Measurements from ENCODE around the gene APCDD1.

APCDD1 gene

DNA sequence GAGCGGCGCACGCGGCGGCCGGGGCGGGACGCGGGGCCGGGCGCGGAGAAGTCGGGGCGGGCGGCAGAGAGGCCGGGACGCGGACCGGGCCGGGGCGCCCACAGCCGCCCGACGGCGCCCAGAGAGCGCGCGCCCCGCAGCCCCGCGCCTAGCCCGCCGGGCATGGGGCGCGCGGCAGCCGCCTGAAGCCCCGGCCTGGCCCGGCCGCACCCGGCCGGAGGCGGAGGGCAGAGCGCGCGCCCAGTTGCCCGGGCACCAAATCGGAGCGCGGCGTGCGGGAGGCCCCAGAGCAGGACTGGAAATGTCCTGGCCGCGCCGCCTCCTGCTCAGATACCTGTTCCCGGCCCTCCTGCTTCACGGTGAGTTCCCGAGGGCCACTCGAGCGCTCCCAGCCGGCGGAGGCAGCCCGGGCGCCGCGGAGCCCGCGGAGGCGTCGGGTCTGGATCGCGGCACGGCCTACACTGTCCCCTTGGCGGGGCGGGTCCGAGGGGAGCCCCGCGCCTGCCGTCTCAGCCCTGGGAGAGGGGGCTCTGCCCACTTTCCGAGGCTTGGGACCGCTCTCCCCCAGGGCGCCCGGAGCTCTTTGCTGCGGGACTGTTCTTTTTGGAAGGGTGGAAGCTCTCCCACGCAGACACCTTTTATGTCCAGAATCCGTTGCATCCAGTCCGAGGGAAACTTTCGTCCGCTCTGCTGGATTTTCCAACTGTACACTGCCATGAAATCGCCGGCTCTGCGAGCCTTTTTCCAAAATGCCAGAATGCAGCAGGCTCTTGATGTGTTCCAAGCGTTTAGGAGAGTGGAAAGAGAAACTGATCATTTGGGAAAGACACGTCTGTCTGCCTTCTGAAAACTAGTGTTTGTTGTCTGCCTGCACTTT is 484 bp downstream of the APCDD1 start:
- Histone ChIP-seq H3K4me1 (ENCODE audit: control insufficient read depth, low read depth, low read length) (peaks cover 14% of the 10 kb centered on the region), H3K9me3 (ENCODE audit: control insufficient read depth, low read depth, low read length) (no peaks in the 10 kb centered on the region), H3K27me3 (ENCODE audit: control insufficient read depth, insufficient read depth, low read length) (peaks cover 45% of the 10 kb centered on the region), H3K9ac (ENCODE audit: low read length) (peak overlapping the region; percentile 38), H3K36me3 (ENCODE audit: control insufficient read depth, low read depth, low read length) (no peaks in the 10 kb centered on the region), H3K27ac (ENCODE audit: low read length) (no peak overlapping the region), H3K4me3 (ENCODE audit: low read length) (peak overlapping the region; percentile 60)

DNA sequence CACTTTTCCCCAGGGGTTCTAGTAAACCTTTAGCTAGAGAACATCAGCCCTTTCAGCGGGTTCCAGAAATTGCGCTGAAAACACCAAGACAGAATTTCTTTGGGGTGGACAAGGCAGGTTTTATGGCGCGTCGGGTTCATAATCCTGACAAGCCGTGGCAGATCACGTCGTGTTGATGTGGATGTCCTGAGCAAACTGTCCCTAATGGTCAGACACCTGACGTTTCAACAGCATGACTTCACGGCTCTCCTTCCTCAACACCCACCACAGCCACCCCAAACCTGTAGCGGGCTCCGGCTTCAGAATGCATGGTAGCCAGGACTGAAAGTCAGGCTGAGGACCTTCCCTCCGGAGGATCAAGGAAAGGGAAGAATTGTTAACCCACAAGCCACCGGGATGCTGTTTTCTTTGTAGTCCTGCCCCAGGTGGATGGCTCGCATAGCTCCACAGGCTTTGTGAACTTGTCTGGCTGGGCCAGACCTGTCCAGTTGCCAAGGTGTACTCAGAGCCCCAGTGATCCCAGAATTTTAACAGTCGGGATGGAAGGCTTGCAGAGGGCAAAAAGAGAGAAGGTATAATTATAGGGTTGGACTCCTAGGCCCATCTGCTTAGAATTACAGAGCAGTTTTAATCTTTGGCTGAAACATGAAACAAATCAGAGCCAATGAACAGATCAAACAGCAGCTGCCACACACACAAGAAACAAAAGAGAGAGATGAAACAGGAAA is 1.5 kb downstream of the APCDD1 start:
- Histone ChIP-seq H3K9ac (ENCODE audit: low read length) (peak overlapping the region; percentile 8), H3K4me3 (ENCODE audit: low read length) (peak overlapping the region; percentile 60), H3K27ac (ENCODE audit: low read length) (no peak overlapping the region), H3K27me3 (ENCODE audit: control insufficient read depth, insufficient read depth, low read length) (peaks cover 45% of the 10 kb centered on the region), H3K9me3 (ENCODE audit: control insufficient read depth, low read depth, low read length) (no peaks in the 10 kb centered on the region), H3K4me1 (ENCODE audit: control insufficient read depth, low read depth, low read length) (peaks cover 14% of the 10 kb centered on the region), H3K36me3 (ENCODE audit: control insufficient read depth, low read depth, low read length) (no peaks in the 10 kb centered on the region)

DNA sequence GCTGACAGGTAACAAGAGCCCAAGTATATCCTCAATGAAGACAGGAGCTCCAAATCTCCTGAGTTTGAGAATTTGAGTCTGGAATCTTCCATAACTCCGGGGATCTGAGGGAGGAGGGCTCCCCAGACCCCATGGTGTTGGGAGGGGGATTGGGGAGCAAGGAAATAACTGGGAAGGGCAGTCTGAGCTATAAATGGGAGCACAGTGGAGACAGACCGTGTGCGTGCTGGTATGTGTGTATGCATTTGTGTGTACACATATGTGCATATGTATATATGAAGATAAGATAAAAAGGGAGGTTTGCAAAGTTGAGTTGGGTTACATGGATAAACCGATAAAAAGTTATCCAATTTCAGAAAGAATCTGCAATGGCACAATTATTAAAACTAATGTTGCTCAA is 2.3 kb downstream of the APCDD1 start:
- H3K27ac ChIP-seq (ENCODE audit: low read length) = no peak overlapping the region
- H3K4me1 ChIP-seq (ENCODE audit: control insufficient read depth, low read depth, low read length) = peaks cover 14% of the 10 kb centered on the region
- H3K9ac ChIP-seq (ENCODE audit: low read length) = no peak overlapping the region
- H3K27me3 ChIP-seq (ENCODE audit: control insufficient read depth, insufficient read depth, low read length) = peaks cover 45% of the 10 kb centered on the region
- no peak overlapping the region for H3K4me3 ChIP-seq (ENCODE audit: low read length)
- no peaks in the 10 kb centered on the region for H3K9me3 ChIP-seq (ENCODE audit: control insufficient read depth, low read depth, low read length)
- H3K36me3 ChIP-seq (ENCODE audit: control insufficient read depth, low read depth, low read length) = no peaks in the 10 kb centered on the region

DNA sequence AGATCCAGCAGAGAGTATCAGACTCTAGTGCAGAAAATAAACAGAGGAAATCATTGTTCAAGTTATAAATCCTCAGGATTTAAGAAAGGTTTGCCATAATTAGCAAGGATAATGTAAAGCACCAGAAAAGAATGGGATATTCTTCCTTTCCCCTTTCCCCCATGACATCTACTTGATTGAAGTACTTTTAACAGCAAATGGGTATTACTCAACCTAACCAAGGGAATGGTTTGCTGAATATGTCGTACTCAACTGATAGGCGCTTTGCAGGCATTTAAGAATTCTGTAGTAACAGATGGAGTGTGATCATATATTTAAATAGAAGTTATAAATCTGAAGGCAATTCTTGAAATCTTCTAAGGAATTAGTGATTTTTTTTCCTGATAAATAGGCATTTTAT is 2.7 kb downstream of the APCDD1 start:
- Histone ChIP-seq H3K27ac (ENCODE audit: low read length) (no peak overlapping the region), H3K9ac (ENCODE audit: low read length) (no peak overlapping the region), H3K9me3 (ENCODE audit: control insufficient read depth, low read depth, low read length) (no peaks in the 10 kb centered on the region), H3K27me3 (ENCODE audit: control insufficient read depth, insufficient read depth, low read length) (peaks cover 43% of the 10 kb centered on the region), H3K36me3 (ENCODE audit: control insufficient read depth, low read depth, low read length) (no peaks in the 10 kb centered on the region), H3K4me3 (ENCODE audit: low read length) (no peak overlapping the region), H3K4me1 (ENCODE audit: control insufficient read depth, low read depth, low read length) (peaks cover 14% of the 10 kb centered on the region)

DNA sequence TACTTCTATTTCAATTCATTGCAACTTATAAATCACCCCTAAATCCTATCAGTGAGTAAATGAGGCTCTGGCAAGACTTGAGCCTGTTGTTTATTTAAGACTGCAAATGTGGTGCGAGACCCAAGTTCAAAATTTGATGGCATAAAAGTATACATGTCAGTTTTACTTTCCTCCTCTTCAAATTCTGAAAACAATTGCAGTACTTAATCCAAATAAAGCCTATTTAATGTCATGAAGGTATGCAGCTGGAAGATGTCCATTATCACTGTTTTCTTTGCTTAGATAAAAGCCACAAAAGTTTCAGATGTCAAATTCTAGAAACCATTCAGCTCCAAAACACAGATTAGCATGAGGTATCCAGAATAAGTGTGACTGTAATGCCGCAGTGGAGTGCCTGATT is 3.3 kb downstream of the APCDD1 start:
- Histone ChIP-seq H3K9me3 (ENCODE audit: control insufficient read depth, low read depth, low read length) (no peaks in the 10 kb centered on the region), H3K27me3 (ENCODE audit: control insufficient read depth, insufficient read depth, low read length) (peaks cover 37% of the 10 kb centered on the region), H3K4me1 (ENCODE audit: control insufficient read depth, low read depth, low read length) (peaks cover 14% of the 10 kb centered on the region), H3K36me3 (ENCODE audit: control insufficient read depth, low read depth, low read length) (no peaks in the 10 kb centered on the region), H3K9ac (ENCODE audit: low read length) (no peak overlapping the region), H3K4me3 (ENCODE audit: low read length) (no peak overlapping the region), H3K27ac (ENCODE audit: low read length) (no peak overlapping the region)

DNA sequence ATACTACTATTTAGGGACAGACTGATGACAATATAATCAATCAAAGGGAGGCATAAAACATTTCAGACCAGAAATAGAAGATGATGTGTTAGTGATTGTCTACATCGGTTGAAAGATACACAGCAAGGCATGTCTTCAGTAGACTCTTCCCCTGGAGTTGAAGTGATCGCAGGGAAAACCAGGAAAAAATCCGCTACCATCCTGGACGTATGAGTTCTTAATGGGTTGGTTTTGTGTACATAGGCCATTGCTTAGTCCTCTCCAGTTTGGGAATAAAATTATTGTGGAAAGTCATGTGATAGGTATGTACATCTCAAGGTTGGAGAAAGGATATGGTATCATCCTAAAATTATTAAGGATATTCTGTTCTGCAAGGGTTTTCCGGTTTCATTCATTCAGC is 4.3 kb downstream of the APCDD1 start:
- Histone ChIP-seq H3K36me3 (ENCODE audit: control insufficient read depth, low read depth, low read length) (no peaks in the 10 kb centered on the region), H3K4me1 (ENCODE audit: control insufficient read depth, low read depth, low read length) (peaks cover 10% of the 10 kb centered on the region), H3K27me3 (ENCODE audit: control insufficient read depth, insufficient read depth, low read length) (peaks cover 28% of the 10 kb centered on the region), H3K27ac (ENCODE audit: low read length) (no peak overlapping the region), H3K9ac (ENCODE audit: low read length) (no peak overlapping the region), H3K9me3 (ENCODE audit: control insufficient read depth, low read depth, low read length) (no peaks in the 10 kb centered on the region), H3K4me3 (ENCODE audit: low read length) (no peak overlapping the region)

DNA sequence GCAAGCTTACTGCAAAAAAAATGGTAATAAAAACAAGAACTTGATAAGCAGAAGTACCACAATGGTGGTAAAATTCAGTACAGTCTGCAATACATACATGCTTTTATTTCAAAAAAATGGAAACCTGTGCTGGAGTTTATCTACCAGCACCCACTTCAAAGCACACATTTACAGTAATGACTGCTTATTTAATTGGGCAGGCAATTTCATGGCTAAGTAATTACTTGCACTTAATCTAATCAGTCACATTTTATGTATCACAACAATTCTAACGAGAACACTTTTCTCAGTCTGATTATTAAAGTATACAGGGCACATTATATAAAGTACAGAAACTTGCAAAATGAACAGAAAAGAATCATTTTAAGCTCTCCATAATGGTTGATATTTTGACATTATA is 5.2 kb downstream of the APCDD1 start:
- H3K9ac ChIP-seq (ENCODE audit: low read length) = no peak overlapping the region
- H3K27ac ChIP-seq (ENCODE audit: low read length) = no peak overlapping the region
- H3K36me3 ChIP-seq (ENCODE audit: control insufficient read depth, low read depth, low read length) = no peaks in the 10 kb centered on the region
- peaks cover 10% of the 10 kb centered on the region for H3K4me1 ChIP-seq (ENCODE audit: control insufficient read depth, low read depth, low read length)
- peaks cover 25% of the 10 kb centered on the region for H3K27me3 ChIP-seq (ENCODE audit: control insufficient read depth, insufficient read depth, low read length)
- no peaks in the 10 kb centered on the region for H3K9me3 ChIP-seq (ENCODE audit: control insufficient read depth, low read depth, low read length)
- H3K4me3 ChIP-seq (ENCODE audit: low read length) = no peak overlapping the region

DNA sequence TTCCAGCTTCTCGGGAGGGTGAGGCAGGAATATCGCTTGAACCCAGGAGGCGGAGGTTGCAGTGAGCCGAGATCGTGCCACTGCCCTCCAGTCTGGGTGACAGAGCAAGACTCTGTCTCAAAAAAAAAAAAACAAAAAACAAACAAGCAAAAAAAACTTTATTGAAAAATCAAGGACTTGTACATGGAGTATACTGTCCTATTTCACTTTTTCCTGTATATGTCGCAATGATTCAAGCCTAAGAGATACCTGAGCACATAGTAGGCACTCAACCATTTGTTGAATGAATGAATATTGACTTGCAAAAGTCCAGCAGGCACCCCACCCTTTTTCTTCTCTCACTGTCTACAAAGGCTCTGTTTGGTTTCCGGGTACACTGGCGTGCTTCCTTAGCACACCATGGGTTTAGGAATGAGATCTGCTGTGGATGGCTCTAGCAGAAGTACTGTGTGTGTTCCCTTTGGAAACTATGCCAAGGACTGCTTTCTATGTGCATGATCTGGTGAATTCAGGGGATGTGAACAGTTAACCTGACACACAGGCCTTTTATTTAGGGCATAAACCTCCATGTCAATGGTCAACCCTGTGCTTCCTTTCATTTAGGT is 6.1 kb downstream of the APCDD1 start:
- Histone ChIP-seq H3K9me3 (ENCODE audit: control insufficient read depth, low read depth, low read length) (no peaks in the 10 kb centered on the region), H3K4me3 (ENCODE audit: low read length) (no peak overlapping the region), H3K4me1 (ENCODE audit: control insufficient read depth, low read depth, low read length) (peaks cover 7% of the 10 kb centered on the region), H3K9ac (ENCODE audit: low read length) (no peak overlapping the region), H3K36me3 (ENCODE audit: control insufficient read depth, low read depth, low read length) (no peaks in the 10 kb centered on the region), H3K27ac (ENCODE audit: low read length) (no peak overlapping the region), H3K27me3 (ENCODE audit: control insufficient read depth, insufficient read depth, low read length) (peaks cover 18% of the 10 kb centered on the region)

DNA sequence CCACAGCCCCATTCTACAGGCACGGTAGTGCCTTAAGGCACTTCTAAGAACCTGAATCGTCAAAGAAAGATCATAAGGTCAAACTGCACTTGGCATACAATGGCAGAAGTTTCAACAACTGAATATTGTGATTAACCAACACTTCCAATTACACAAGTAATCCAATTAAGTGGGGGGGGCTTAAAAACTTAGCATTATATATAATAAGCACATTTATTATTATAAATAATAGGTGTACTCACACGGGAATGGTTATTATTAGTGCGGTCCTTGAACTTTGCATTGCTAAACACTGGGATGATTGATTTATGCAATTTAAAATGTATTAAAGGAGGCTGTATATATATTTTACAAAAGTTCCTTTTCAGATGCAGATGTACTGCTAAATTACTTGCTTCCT is 7.6 kb downstream of the APCDD1 start:
- no peak overlapping the region for H3K27ac ChIP-seq (ENCODE audit: low read length)
- no peaks in the 10 kb centered on the region for H3K36me3 ChIP-seq (ENCODE audit: control insufficient read depth, low read depth, low read length)
- H3K27me3 ChIP-seq (ENCODE audit: control insufficient read depth, insufficient read depth, low read length) = peaks cover 4% of the 10 kb centered on the region
- no peaks in the 10 kb centered on the region for H3K9me3 ChIP-seq (ENCODE audit: control insufficient read depth, low read depth, low read length)
- H3K4me3 ChIP-seq (ENCODE audit: low read length) = no peak overlapping the region
- H3K9ac ChIP-seq (ENCODE audit: low read length) = no peak overlapping the region
- no peaks in the 10 kb centered on the region for H3K4me1 ChIP-seq (ENCODE audit: control insufficient read depth, low read depth, low read length)

DNA sequence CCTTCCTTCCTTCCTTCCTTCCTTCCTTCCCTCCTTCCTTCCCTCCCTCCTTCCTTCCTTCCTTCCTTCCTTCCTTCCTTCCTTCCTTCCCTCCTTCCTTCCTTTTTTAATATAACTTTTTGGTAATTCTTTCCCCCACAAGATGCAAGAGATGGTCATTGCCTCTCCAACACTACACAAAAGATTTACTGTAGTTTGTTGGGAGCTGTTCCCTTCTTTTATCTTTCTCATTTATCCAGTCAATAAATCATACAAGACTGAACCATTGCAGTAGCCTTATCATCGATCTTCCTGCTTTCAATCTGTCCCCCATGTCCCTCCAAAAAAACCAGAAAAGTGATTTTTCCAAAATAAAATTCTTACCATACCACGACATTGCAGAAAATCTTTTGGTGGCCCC is 8.2 kb downstream of the APCDD1 start:
- no peak overlapping the region for H3K4me3 ChIP-seq (ENCODE audit: low read length)
- H3K9ac ChIP-seq (ENCODE audit: low read length) = no peak overlapping the region
- H3K27ac ChIP-seq (ENCODE audit: low read length) = no peak overlapping the region
- no peaks in the 10 kb centered on the region for H3K27me3 ChIP-seq (ENCODE audit: control insufficient read depth, insufficient read depth, low read length)
- H3K9me3 ChIP-seq (ENCODE audit: control insufficient read depth, low read depth, low read length) = no peaks in the 10 kb centered on the region
- H3K36me3 ChIP-seq (ENCODE audit: control insufficient read depth, low read depth, low read length) = no peaks in the 10 kb centered on the region
- H3K4me1 ChIP-seq (ENCODE audit: control insufficient read depth, low read depth, low read length) = no peaks in the 10 kb centered on the region

DNA sequence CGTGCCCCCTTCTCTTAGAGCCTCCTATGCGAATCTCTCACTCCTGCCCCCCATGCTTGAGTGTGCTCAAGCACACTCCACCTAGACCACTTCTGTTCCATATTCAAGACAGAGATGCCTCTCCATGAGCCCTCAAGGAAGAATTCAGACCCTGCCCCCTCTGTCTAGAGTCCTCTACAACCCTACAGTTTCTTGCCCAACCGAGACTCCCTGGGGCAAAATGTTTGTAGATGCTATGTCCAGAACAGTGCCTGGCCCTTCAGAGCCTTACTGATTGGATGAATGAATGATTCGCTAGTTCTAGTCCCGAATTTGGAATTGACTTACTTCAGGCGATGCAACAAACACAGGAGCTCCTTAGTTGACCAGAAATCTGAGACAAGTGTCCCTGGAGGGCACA is 8.7 kb downstream of the APCDD1 start:
- Histone ChIP-seq H3K36me3 (ENCODE audit: control insufficient read depth, low read depth, low read length) (no peaks in the 10 kb centered on the region), H3K9ac (ENCODE audit: low read length) (no peak overlapping the region), H3K27ac (ENCODE audit: low read length) (no peak overlapping the region), H3K4me1 (ENCODE audit: control insufficient read depth, low read depth, low read length) (peaks cover under 1% of the 10 kb centered on the region), H3K9me3 (ENCODE audit: control insufficient read depth, low read depth, low read length) (no peaks in the 10 kb centered on the region), H3K4me3 (ENCODE audit: low read length) (no peak overlapping the region), H3K27me3 (ENCODE audit: control insufficient read depth, insufficient read depth, low read length) (no peaks in the 10 kb centered on the region)

All from iPS-18a (cell line).